ENCODE measurements around the gene BCOR.

BCOR gene

GRCh38 chrX:40131654-40132337 lies 34.0 kb upstream of the BCOR start:
- DNase-seq (ENCODE audit: low read depth, low spot score) = no peak
- H3K4me3 ChIP-seq (ENCODE audit: low read depth, low read length) = no peak overlapping the region
- no peak for TF ChIP-seq CTCF (IDR thresholded peaks at IDR 0.05; ENCODE audit: low read depth, low read length)
- in situ Hi-C loops (cut with HindIII; ENCODE audit: low sequenced_read_pairs) = no loop called here

DNA sequence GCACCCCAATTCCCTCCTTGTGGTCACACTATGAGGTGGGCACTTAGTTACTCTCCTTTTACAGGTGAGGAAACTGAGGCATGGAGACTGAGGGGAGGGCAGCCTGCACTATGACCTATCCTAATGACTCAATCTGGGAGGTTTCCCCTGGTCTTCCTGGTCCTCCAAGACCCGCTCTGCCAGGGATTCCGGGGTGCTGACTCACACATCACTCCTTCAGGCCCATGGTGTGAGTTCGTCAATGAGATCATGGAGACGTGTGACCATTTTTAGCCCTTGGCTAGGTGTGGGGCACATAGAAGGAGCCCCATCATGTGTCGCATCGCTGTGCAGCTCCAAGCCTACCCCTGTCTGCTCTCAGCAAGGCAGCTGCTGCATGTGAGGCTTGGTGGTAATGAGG lies 32.4 kb upstream of the BCOR start:
- peak; percentile 52 for DNase-seq (ENCODE audit: low read depth, low spot score)
- H3K4me3 ChIP-seq (ENCODE audit: low read depth, low read length) = no peak overlapping the region
- TF ChIP-seq CTCF (IDR thresholded peaks at IDR 0.05; ENCODE audit: low read depth, low read length) = no peak
- in situ Hi-C loops (cut with HindIII; ENCODE audit: low sequenced_read_pairs) = no loop called here

DNA sequence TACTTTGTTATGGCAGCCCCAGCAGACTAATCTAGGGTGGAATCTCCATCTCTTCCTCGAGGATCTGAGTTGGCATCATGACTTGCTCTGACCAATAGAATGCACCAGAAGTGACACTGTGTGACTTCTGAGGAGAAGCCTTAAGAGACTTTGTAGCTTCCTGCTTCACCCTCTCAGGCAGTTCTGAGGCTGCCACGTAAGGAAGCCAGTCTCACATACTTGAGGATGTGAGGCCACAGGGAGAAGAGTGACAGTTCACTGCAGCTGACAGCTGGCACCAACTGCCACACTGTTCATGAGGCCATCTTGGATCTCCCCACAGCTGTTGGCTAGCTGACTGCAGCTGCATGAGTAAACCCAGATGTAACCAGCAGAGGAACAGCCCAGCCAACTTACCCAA lies 29.3 kb upstream of the BCOR start:
- H3K4me3 ChIP-seq (ENCODE audit: low read depth, low read length) = no peak overlapping the region
- in situ Hi-C loops (cut with HindIII; ENCODE audit: low sequenced_read_pairs) = no loop called here
- no peak for TF ChIP-seq CTCF (IDR thresholded peaks at IDR 0.05; ENCODE audit: low read depth, low read length)
- DNase-seq (ENCODE audit: low read depth, low spot score) = no peak

GRCh38 chrX:40122487-40122886 lies 24.7 kb upstream of the BCOR start:
- no peak for TF ChIP-seq CTCF (IDR thresholded peaks at IDR 0.05; ENCODE audit: low read depth, low read length)
- no peak overlapping the region for H3K4me3 ChIP-seq (ENCODE audit: low read depth, low read length)
- no peak for DNase-seq (ENCODE audit: low read depth, low spot score)
- in situ Hi-C loops (cut with HindIII; ENCODE audit: low sequenced_read_pairs) = no loop called here

- TF ChIP-seq CTCF (IDR thresholded peaks at IDR 0.05; ENCODE audit: low read depth, low read length) = no peak
- in situ Hi-C loops (cut with HindIII; ENCODE audit: low sequenced_read_pairs) = no loop called here
- no peak for DNase-seq (ENCODE audit: low read depth, low spot score)
Observed at GRCh38 chrX:40121618-40122017, 23.9 kb upstream of the BCOR start.

GRCh38 chrX:40120838-40121580 lies 23.3 kb upstream of the BCOR start:
- in situ Hi-C loops (cut with HindIII; ENCODE audit: low sequenced_read_pairs) = no loop called here
- H3K4me3 ChIP-seq (ENCODE audit: low read depth, low read length) = no peak overlapping the region
- no peak for TF ChIP-seq CTCF (IDR thresholded peaks at IDR 0.05; ENCODE audit: low read depth, low read length)
- DNase-seq (ENCODE audit: low read depth, low spot score) = no peak

More at GRCh38 chrX:40121618-40122017, 23.9 kb upstream of the BCOR start:
- H3K4me3 ChIP-seq (ENCODE audit: low read depth, low read length) = no peak overlapping the region

Measured in astrocyte of the spinal cord (primary cell).